ENCODE data around the gene FAM9C. TPM values are rescaled to one million over a fixed set of nuclear protein-coding genes. Genes with fewer than 3 reads are reported as not detected.

FAM9C gene
- total RNA-seq, 1 donor from 2014 or later = not detected

DNA sequence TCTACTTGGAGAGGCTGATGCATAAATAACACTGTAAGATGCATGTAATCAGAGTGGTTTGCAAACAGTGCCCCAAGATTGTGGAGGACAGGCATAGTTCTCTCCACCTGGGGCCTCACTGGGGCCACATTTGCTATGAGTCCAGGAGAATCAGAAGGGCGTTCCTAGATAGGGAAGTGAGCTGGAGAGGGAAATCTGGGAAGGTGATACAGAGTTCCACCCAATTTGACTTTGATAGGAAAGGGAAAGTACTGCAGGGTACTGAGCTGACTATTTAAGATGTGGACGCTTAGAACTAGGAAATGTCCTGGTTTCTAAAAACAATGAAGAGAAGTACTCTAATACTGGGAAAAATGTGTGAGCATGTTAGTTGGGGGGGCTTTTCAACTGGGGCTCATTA is 33.9 kb downstream of the FAM9C start:
- Histone ChIP-seq H3K4me3 (no peak overlapping the region), H3K27ac (no peak overlapping the region), H3K27me3 (ENCODE audit: low read depth) (no peaks in the 10 kb centered on the region), H3K36me3 (no peaks in the 10 kb centered on the region), H3K4me1 (peaks cover 33% of the 10 kb centered on the region), H3K9me3 (no peaks in the 10 kb centered on the region)
- ATAC-seq (no peak), DNase-seq (no peak)
- intact Hi-C loops (cut with DNase I) = no loop called here
- TF ChIP-seq, protein P1, sequence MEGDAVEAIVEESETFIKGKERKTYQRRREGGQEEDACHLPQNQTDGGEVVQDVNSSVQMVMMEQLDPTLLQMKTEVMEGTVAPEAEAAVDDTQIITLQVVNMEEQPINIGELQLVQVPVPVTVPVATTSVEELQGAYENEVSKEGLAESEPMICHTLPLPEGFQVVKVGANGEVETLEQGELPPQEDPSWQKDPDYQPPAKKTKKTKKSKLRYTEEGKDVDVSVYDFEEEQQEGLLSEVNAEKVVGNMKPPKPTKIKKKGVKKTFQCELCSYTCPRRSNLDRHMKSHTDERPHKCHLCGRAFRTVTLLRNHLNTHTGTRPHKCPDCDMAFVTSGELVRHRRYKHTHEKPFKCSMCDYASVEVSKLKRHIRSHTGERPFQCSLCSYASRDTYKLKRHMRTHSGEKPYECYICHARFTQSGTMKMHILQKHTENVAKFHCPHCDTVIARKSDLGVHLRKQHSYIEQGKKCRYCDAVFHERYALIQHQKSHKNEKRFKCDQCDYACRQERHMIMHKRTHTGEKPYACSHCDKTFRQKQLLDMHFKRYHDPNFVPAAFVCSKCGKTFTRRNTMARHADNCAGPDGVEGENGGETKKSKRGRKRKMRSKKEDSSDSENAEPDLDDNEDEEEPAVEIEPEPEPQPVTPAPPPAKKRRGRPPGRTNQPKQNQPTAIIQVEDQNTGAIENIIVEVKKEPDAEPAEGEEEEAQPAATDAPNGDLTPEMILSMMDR (IDR thresholded peaks at IDR 0.05) = no peak

GRCh38 chrX:13009844-13010243 is 34.6 kb downstream of the FAM9C start:
- H3K36me3 ChIP-seq = no peaks in the 10 kb centered on the region
- H3K27me3 ChIP-seq (ENCODE audit: low read depth) = no peaks in the 10 kb centered on the region
- H3K27ac ChIP-seq = no peak overlapping the region
- no peak overlapping the region for H3K4me3 ChIP-seq
- ATAC-seq = no peak
- H3K4me1 ChIP-seq = peaks cover 33% of the 10 kb centered on the region
- H3K9me3 ChIP-seq = no peaks in the 10 kb centered on the region
- TF ChIP-seq, protein P1 (IDR thresholded peaks at IDR 0.05) = no peak
- intact Hi-C loops (cut with DNase I) = no loop called here
- no peak for DNase-seq

DNA sequence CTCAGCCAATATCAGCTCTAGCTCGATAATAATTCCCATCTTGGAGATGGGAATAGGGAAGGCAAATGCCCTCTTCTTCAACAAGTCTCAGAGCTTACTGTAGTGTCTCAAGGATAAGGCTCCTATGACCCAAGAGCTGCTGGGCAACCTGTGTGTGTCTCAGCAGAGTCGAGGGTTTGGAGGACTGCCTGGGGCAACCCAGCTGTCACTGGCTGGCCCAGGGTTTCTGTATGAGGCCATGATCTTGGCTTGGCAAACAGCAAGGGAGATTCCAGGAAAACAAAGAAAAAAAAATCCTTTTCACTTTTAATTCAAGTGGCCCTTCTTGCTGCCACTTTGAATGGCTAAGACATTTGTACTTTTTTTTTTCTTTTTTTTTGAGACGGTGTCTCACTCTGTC is 35.1 kb downstream of the FAM9C start:
- ATAC-seq = peak; percentile 86 to 87
- Histone ChIP-seq H3K27ac (no peak overlapping the region), H3K27me3 (ENCODE audit: low read depth) (no peaks in the 10 kb centered on the region)

DNA sequence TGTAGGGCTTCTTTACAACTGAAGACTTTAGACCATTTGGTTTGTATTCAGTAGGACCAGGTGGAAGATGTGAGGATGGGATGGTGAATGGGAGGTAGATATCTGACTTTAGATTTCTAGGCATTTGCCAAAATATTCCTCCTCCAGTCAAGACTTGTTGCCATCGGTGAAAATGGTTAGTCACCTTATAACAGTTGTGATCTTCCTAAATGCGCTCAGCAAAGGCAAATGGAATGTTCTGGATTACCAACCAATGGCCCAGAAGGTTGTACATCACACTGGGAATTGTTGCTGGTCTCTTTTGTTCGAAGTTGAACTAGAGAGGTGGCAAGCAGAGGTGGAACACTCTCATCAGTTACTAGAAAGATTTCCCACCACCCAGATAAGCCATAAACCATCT is 35.6 kb downstream of the FAM9C start:
- intact Hi-C loops (cut with DNase I) = no loop called here
- Histone ChIP-seq H3K27ac (no peak overlapping the region), H3K36me3 (no peaks in the 10 kb centered on the region), H3K4me3 (no peak overlapping the region), H3K9me3 (no peaks in the 10 kb centered on the region), H3K27me3 (ENCODE audit: low read depth) (no peaks in the 10 kb centered on the region), H3K4me1 (peaks cover 24% of the 10 kb centered on the region)
- ATAC-seq = no peak
- no peak for DNase-seq
- TF ChIP-seq, protein P1 (IDR thresholded peaks at IDR 0.05) = no peak

More for the DNA sequence above, 35.1 kb downstream of the FAM9C start:
- DNase-seq = peak; percentile 61
- TF ChIP-seq, protein P1 (IDR thresholded peaks at IDR 0.05) = no peak
- Histone ChIP-seq H3K4me3 (no peak overlapping the region), H3K4me1 (peaks cover 28% of the 10 kb centered on the region), H3K9me3 (no peaks in the 10 kb centered on the region), H3K36me3 (no peaks in the 10 kb centered on the region)
- intact Hi-C loops (cut with DNase I) = no loop called here

DNA sequence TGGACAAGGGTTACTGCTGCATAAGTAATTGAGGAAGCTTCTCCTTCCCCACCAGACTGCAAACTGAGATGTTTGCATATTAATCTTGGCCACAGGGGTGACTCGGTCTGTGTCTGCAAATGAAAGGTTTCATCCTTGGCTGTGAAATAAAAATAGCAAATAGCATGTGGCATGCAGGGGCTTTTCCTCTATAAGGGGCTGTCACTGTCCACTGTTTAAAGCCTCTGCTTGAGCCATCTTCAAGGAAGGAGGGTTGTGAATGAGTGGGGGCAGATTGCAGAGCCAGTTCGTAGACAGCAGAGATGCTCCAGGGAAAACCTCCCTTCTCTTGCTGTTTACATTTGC is 36.3 kb downstream of the FAM9C start:
- Histone ChIP-seq H3K27me3 (ENCODE audit: low read depth) (no peaks in the 10 kb centered on the region), H3K36me3 (no peaks in the 10 kb centered on the region), H3K4me1 (peaks cover 24% of the 10 kb centered on the region), H3K9me3 (no peaks in the 10 kb centered on the region), H3K4me3 (no peak overlapping the region), H3K27ac (no peak overlapping the region)
- intact Hi-C loops (cut with DNase I) = no loop called here
- no peak for ATAC-seq
- no peak for DNase-seq
- TF ChIP-seq, protein P1 (IDR thresholded peaks at IDR 0.05) = no peak

Data from lower lobe of right lung (tissue), 2 donors.